GM12872 (cell line): ENCODE data around the gene VRK1.

Experiments used
- TF ChIP-seq, protein P1 (sequence below): IDR thresholded peaks from 3 replicates; pipeline ENCODE4 v1.5.1; 2011; ENCODE audit warnings: low read depth, mild to moderate bottlenecking, low read length, moderate library complexity; ENCODE audit not compliant: insufficient read depth

VRK1 gene

DNA sequence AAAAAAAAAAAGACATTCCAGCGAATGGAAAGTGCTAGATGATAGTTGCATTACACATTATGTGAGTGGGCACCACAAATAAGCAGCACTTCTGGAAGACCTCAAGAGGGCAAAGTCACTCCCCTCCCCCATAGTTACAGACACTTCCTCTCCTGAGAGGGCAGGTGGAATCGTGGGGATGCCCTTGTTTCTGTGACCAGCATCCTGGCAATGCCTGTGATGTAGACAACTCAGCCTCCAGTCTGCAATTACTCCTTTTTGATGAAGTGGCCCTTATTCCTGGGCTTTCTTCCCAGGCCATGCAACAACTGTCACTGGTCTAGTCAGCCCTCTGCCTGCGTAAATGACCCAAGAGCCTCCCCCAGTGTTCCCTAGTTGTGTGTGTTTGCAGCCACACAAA is 104.8 kb downstream of the VRK1 start:
- TF ChIP-seq, protein P1, sequence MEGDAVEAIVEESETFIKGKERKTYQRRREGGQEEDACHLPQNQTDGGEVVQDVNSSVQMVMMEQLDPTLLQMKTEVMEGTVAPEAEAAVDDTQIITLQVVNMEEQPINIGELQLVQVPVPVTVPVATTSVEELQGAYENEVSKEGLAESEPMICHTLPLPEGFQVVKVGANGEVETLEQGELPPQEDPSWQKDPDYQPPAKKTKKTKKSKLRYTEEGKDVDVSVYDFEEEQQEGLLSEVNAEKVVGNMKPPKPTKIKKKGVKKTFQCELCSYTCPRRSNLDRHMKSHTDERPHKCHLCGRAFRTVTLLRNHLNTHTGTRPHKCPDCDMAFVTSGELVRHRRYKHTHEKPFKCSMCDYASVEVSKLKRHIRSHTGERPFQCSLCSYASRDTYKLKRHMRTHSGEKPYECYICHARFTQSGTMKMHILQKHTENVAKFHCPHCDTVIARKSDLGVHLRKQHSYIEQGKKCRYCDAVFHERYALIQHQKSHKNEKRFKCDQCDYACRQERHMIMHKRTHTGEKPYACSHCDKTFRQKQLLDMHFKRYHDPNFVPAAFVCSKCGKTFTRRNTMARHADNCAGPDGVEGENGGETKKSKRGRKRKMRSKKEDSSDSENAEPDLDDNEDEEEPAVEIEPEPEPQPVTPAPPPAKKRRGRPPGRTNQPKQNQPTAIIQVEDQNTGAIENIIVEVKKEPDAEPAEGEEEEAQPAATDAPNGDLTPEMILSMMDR, result no peak

DNA sequence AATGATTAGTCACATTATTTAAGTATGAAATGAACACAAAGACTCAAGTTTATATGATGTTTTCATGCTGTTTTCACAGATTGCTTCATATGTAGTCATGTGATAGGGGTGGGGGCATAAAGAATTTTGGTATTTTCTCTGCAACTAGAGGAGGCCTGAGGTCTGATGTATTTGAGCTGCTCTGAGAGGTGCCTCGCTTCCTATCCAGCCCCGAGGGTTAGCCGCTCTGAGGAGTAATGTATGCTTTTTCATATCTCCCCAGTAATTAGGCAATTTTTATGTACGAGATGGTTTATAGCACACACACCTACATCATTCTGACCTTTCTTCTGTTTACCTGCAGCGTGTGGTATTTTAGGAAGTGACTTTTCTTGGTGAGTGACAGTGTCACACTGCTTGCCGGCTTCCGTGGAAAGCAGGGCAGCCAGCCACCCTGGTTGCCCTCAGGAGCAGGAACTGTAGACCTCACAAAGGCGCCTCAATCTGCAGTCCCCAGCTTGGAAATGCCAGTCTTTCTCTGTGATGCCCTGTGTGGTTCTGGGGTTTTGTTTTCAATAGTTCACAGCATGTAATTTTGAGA is 106.4 kb downstream of the VRK1 start:
- TF ChIP-seq, protein P1, result no peak

GRCh38 chr14:96904201-96904600 is 107.0 kb downstream of the VRK1 start:
- TF ChIP-seq, protein P1, result no peak

GRCh38 chr14:96905065-96905464 is 107.9 kb downstream of the VRK1 start:
- TF ChIP-seq, protein P1, result no peak

GRCh38 chr14:96905825-96906224 is 108.6 kb downstream of the VRK1 start:
- TF ChIP-seq, protein P1, result no peak

DNA sequence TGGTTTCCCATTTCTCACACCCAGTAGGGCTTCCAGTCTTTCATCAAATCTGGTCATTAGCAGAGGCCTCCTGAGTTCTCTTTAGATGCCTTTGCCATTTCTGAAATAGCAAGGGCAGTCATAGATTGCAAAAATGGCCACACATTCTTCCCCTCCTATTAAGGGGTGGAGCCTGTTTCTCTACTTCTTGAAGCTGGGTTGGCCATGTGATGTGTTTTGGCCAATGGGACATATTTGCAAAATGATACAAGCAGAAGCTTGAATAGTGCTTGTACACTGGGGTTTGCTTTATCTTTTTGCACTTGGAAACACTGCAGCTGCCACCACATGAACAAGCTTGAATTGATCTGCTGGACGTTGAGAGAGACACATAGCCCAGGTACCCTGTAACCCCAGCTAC is 109.3 kb downstream of the VRK1 start:
- TF ChIP-seq, protein P1, result no peak

DNA sequence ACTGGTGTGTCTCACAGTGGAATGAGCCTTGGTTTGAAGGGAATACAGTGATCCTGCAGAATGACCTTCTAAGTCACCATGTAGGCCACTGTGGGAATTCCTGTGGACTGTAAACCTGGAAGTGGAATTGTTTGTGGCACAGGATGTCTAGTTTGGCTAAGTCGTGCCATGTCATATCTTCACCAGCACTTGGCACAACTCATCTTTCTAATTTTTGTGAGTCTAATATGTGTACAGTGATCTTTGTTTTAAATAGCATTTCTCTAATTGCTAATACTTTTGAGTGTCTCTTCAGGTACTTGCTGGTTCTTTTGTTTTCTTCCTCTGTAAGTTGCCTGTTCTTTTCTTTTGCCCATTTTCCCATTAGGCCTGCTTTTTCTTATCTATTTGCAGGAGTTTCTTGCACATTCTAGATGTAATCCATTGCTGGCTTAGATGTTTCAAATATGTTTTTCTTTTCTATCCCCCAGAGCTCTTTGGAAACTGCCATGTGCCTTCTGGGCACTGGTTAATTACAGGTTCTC is 112.7 kb downstream of the VRK1 start:
- TF ChIP-seq, protein P1, result no peak
